HG02981 (cell line): ENCODE results near the gene ALPL.
"Not testable (repeated sequence)": the region's sequence is repeated elsewhere in the genome, so short reads cannot be mapped to it uniquely, and the experiment has no call there.

Source experiments
- ATAC-seq: cut with Tn5 transposase; IDR thresholded peaks from one replicate; pipeline ENCODE4 v1.9.1; 2021; ENCODE audit warnings: mild to moderate bottlenecking, moderate library complexity; ENCODE audit not compliant: unreplicated experiment

The ALPL gene

DNA sequence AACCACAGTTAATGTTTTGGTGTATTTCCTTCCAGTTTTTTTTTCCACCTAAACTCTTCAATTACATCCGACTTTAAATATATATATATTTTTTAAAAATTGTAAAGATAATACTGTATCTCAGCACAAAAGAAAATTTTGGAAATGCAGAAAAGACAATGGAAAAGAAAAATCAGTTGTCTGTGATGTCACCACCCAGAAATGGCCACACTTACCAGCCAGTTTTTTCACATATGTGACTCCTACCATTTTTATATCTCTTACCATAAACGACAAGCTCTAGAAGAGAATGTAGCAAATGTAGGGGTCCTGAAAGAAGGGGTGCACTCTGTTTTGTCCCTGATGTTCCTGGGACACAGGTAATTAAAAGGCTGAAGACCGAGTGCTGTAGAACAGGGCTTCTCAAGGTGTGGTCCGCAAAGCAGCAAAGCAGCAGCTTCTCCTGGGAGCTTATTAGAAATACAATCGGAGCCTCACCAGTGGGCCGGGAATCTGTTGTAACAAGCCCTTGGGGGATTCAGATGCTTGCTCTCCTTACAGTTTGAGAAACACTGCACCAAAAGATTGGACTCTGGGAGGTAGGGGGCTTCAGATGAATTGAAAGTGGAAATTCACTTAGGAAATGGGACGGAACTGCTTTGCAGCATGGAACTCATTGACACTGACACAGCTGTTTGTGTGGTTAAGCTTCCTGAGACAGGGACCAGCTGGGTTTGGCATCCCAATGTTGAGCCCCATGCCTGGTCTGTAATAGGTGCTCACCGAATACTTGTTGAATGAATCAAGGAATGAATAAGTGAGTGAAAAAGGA, 44.1 kb downstream of the ALPL start:
- no peak for ATAC-seq

DNA sequence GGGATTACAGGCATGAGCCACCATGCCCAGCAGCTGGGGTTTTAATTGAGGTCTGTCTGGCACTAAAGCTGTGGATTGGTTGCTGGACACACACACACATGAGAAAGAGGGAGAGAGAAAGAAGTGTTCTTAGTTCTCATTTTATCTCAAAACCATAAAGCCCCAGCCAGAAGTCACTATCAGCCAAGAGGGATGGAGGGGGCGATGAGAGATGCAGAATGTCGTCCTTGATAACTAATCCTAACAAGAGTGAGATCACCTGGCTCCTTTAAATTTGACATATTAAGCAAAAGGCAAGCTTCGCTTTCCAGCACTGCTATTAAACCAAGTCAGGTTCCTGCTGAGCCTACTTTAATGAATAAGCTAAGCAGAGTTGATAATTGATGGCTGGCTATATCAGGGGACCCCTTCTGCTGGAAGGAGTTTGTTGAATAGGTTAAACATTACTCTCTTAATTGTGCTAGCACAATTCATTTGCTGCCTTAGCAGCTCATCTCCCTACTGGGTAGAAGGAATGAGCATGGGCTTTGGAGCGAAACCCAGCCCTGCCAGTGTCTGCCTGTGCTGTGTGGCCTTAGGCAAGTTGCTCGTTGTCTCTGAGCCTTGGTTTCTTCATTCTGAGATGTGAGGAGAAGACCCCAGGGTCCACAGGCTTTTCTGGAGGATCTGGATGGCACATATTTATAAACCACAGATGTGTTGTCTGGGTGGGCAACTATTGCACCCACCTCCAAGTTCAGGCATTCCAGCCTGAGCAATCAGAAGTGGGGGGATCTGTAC, 50.8 kb downstream of the ALPL start:
- no peak for ATAC-seq

DNA sequence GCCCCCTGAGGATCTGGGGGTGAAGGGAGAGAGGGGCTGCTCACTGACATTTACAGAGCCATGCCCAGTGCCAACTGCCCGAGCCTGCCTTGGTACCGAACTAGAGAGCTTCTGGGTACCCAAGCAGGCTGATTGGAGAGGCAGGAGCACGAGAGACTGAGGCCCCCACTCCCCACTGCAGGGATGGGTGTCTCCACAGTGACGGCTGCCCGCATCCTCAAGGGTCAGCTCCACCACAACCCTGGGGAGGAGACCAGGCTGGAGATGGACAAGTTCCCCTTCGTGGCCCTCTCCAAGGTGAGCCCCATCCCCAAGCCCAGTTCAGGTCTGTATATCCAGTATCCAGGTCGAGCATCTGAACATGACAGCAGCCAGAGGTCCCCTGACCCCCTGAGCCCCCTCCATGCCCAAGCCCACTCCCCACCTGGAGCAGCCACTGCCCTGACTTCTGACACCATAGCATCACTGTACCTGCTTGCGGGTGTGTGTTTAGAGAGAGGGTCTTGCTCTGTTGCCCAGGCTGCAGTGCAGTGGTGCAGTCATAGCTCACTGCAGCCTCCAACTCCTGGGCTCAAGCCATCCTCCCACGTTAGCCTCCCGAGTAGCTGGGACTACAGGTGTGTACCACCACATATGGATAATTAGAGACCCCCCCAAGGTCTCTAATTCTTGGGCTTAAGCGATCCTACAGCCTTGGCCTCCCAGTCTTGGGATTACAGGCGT, 51.9 kb downstream of the ALPL start:
- no peak for ATAC-seq

DNA sequence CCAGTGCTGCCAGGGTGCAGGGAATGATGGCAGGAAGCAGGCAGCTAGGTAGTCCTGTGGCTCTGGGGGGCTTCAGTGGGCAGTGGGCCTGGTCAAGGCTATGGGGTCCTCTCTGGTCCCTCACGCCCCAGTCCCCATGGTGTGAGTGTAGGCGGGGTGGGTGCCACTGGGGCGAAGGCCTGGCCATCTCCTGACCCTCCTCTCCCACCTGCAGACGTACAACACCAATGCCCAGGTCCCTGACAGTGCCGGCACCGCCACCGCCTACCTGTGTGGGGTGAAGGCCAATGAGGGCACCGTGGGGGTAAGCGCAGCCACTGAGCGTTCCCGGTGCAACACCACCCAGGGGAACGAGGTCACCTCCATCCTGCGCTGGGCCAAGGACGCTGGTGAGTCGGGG, 53.7 kb downstream of the ALPL start:
- ATAC-seq: no peak

DNA sequence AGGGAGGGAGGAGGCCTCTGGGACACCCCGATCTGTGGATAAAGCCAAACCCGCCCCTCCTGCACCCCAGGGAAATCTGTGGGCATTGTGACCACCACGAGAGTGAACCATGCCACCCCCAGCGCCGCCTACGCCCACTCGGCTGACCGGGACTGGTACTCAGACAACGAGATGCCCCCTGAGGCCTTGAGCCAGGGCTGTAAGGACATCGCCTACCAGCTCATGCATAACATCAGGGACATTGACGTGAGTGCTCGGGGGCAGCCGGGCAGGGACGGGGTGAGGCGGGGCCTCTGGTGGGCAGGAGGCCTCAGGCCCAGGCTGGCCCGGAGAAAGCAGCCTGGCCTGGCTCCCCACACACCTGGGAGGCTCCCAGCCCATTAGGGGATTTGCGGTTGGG, 54.7 kb downstream of the ALPL start:
- no peak for ATAC-seq

DNA sequence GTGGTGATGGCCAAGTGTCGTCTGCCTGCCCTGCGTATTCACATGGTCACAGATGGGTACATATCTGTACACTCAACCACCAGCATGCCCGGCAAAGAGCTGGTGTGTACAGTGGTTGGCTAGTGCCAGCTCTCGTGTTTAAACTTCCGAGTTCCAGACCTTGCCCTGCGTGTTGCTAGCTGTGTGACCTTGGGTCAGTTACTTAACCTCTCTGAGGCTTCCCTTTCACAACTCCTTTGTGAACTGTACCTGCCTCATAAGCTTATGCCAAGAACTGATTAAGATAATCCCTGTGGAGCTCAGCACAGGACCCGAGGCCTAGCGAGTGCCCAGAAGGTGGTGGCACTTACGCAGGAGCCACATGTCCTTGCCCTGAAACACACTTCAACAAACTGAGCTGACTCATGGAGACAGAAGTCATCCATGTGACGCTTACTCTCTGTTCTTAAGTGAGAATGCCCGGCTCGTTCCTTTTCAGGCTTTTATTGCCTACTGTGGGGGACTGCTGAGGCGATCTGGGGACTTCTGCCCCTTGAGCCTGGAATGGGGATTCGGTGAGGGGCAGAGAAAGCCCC, 55.4 kb downstream of the ALPL start:
- ATAC-seq: no peak

DNA sequence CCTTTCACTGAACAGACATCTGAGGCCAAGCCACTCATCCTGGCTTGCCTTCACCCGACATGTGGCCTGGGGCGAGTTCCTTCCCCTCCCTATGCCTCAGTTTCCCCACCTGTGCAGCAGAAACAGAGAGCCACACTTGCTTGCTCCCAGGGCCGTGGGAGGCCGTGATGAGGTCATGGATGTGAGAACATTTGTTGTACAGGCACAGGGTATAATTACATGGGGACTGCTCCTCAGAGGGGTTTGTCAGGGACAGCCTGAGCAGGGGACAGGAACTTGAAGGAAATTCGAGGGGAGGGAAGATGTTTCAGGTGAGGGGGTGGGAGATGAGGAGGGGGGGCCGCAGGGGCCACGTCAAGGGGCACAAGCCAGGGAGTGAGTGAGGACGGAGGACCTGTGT, 56.1 kb downstream of the ALPL start:
- ATAC-seq: no peak

DNA sequence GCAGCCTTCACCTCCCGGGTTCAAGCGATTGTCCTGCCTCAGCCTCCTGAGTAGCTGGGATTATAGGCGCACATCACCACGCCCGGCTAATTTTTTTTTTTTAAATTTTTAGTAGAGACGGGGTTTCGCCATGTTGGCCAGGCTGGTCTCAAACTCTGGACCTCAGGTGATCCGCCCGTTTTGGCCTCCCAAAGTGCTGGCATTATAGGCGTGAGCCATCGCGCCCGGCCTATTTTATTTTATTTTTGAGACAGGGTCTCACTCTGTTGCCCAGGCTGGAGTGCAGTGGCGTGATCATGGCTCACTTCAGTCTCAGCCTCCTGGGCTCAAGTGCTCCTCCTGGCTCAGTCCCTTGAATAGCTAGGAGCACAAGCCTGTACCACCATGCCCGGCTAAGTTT, 57.1 kb downstream of the ALPL start:
- not testable (repeated sequence) for ATAC-seq

DNA sequence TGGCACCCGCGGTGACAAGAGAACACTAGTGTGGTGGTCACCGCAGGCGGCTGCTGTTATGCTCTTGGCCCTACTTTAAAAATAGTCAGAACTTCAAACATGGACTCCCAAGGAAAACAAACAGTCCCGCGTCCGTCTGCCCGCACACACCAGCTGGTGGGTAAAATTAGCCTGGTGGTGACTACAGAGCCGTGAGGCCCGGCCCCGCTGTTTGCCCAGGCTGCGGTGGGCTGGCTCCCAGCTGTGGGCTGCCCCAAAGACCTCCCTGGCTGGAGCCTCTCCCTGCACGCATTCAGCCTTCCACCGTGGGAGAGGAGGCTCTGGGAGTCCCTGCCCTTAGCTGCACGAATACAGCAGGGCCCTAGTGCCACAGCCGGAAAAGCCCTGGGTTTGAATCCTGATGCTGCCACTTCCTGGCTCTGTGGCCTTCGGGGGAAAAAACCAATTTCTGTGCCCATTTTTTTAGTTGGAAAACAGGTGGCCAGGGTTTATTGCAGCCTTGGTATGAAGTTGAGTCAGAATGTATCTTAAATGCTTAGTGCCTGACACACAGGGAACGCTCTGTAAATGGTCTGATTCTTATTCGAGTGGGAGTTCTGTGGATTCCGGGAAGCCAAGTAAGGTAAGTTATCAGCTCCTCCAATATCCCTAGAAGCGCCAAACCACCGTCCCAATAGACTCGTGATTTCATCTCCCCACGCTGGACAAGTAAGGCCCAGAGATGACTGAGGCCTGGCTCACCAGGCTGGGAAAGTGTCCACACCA, 58.2 kb downstream of the ALPL start:
- no peak for ATAC-seq

DNA sequence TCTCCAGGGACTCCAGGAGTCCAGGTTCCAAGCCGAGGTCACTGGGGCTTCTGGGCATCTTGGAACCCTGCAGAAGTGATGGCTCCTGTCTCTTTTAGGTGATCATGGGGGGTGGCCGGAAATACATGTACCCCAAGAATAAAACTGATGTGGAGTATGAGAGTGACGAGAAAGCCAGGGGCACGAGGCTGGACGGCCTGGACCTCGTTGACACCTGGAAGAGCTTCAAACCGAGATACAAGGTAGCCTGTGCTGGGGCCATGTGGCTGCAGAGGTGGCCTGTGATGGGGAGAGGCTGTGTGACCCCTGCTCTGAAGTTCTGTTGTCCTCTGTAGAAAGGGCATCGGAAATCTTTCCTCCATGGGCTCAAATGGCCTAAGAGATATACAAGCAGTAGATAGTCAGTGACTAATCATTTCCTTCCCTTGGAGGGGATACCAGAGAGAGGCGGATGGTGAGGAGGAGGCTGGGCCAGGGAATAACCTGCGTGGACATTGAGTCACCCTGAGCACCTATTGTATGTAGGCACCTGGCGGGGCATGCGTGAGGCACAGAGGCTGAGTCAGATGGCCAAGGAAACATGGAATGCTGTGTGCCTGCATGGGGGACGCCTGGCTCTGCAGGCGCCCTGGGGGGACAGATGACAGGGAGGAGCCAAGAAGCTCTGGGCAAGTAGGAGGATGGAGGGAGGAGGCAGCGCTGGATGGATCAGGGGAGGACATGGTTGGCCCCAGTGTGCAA, 59.0 kb downstream of the ALPL start:
- ATAC-seq: no peak

DNA sequence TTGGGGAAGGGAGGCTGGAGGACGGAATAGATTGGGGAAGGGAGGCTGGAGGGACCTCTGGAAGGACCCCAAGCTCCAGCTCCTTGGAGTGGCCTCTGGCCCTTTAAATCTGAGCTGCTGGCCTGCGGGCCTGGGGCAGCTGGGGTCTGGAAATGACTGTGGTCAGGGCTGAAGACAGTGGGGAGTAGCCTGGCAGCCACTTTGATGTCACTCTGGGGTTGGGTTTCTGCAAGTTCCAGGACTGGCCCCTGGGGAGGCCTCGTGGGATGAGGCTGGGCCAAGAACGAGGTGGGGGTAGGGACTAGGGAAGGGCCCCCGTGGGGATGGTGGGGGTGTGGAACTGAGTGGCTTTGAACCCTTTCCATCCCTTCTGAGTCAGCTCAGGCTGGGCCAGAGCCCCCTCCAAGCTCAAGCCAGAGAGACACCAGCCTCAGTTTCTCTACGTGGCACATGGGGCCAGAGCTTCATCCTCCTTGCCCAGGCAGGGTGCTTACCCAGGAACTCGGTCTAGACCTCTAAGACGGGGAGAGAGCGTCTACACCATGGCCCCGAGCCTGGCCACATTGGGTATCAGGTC, 59.7 kb downstream of the ALPL start:
- no peak for ATAC-seq

DNA sequence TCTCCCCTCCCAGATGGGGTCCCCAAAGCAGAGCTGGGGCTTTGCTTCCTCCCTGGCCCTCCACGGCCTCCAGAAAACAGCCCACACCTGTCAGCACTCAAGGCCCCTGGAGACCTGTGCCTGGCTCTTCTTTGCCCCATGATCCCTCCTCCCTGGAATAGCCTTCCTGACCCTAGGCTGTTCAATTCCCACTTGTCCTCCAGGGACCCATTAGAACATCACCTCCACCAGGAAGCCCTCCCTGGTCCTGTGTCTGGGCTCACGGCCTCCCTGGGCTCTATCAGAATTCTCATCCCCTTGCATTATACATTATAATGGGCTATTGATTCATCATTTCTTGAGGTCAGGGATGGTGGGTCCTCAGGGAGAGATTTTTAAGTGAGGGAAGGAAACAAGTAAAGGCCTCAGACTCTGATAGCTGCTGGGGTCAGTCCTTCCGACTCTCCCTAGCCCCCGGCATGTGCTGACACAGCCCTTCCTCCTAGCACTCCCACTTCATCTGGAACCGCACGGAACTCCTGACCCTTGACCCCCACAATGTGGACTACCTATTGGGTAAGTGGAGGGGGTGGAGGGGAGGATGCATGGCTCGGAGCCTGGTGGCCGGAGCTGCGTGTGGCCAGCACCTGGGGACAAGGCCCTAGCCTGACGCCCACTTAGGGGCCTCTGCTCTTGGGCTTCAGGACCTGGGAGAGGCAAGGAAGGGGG, 60.8 kb downstream of the ALPL start:
- no peak for ATAC-seq

DNA sequence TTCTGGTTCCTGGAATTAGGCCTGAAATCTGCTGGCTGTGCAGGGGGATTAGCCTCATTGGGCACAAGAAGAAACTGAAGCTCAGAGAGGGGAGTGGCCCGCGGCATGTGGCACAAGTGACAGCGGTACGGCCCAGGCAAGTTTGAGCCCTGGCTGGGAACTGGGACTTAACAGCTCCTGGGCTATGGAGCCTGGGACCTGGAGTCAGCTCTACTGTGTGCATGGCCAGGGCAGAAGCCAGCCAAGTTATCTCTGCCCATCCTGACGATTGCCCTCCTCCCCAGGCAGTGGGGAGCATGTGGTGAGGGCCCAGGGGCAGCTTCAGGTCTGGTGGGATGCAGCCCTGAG, 61.3 kb downstream of the ALPL start:
- ATAC-seq: no peak

DNA sequence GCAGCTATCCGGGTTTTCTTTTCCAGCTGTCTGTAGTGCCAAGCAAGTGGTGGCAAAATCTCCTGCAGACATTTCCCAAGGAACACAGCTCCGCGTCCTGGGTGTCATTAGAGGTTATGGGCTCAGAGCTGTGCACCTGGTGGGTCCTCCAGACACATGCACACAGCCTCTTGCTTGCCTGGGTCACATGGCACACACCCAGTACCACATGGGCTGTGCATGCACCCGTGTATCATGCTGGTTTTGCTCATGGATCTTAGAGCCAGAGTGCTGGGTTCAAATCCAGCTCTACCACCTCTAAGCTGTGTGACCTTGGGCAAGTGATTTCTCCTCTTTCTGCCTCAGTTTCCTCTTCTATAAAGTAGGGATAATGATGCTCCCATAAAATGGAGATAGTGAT, 61.7 kb downstream of the ALPL start:
- no peak for ATAC-seq

DNA sequence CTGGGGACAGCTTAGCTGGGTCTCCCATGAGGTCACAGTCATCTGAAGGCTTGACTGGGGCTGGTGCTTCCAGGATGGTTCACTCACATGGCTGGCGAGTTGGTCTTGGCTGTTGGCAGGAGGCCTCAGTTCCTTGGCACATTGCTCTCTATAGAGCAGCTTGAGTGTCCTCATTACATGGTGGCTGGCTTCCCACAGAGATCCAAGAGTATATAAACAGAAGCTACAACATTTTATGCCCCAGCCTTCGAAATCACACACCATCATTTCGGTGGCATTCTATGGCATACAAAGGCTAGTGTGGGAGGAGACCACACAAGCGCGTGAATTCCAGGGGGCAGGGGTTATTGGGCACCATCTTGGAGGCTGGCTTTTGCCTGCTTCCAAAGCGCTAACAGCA, 63.0 kb downstream of the ALPL start:
- ATAC-seq: no peak

DNA sequence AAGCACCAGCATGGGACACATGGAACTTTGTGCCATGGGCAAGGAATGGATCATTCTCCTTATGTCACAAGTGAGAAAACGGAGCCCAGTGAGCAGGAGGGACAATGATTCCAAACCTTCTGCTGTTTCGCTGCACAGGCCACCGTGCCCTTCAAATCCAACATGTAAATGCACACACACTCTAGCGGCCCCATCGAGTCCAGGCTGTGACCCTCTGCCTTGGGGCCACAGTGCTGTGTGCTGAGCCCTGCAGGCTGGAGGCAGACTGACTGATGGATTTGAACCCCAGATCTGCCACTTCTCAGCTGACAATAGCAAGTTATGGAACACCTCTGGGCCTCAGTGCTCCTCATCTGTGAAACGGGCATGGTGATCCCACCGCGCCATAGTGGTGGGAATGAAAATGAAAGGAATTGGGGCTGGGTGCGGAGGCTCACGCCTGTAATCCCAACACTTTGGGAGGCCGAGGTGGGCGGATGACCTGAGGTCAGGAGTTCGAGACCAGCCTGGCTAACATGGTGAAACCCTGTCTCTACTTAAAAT, 63.6 kb downstream of the ALPL start:
- ATAC-seq: no peak

DNA sequence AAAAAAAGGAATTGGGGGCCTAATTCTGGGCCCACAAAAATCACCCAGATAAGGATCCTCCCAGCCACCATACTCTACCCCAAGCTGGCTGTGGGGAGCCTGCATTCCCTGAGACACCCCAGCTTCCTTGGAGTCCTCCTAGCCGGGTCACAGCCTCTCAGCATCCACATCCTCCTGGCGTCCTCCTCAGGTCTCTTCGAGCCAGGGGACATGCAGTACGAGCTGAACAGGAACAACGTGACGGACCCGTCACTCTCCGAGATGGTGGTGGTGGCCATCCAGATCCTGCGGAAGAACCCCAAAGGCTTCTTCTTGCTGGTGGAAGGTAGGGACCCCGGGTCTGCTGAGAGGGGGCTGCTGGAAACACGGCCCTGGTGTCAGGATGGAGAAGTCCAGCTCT, 64.3 kb downstream of the ALPL start:
- no peak for ATAC-seq

DNA sequence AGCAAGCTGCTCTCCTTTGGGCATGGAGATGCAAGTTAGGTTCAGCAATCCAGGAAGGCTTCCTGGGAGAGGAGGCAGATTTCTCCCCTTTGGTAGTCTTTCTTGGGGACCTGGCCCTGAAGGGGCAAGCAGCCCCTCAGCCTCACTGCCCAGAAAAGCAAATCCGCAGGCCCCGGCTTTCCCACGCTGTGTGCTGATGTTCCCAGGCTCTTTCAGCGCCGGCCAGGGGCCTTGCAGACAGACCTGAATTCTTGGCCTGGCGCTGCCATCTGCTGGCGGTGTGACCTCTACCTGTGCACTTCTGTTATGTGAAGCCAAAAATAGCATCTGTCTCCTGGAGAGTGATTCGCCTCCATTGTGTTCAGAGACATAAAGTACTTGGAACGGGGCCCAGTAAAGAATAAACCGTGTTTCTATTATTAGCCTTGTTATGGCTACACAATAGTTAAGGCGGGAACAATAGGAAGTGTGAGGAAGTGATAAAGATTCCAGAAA, 64.8 kb downstream of the ALPL start:
- no peak for ATAC-seq
